Transverse colon (tissue), 4 donors: ENCODE data around the gene LEF1.

ENCODE experiments used
- EP300 ChIP-seq: sonication (generic); formaldehyde crosslinking; IDR thresholded peaks from one replicate; pipeline ENCODE4 v1.6.1; 2017; ENCODE audit warnings: antibody characterized with exemption, low read depth
- POLR2A ChIP-seq: fragments of 450-650 bp; IDR thresholded peaks from one replicate; pipeline ENCODE4 v1.6.1; 2016; ENCODE audit warnings: antibody characterized with exemption, mild to moderate bottlenecking, moderate library complexity
- POLR2AphosphoS5 ChIP-seq, 3 donors: sonication (generic); formaldehyde crosslinking; IDR thresholded peaks; one replicate each; pipeline ENCODE4 v1.6.1; 2016; ENCODE audit warnings: antibody characterized with exemption in 3 of 3
- TF ChIP-seq, protein P1 (sequence below), 5 experiments: fragments of 200-600 bp in 3 of 5; fragments of 450-650 bp in 2 of 5; sonication (generic) in 3 of 5; IDR thresholded peaks; 1 replicate in 2 of 5; 2 replicates in 3 of 5; pipeline ENCODE4 v1.5.1; 2016 to 2017; ENCODE audit warnings: antibody characterized with exemption in 5 of 5, inconsistent platforms in 3 of 5, mild to moderate bottlenecking in 2 of 5, moderate library complexity in 1 of 5

DNA sequence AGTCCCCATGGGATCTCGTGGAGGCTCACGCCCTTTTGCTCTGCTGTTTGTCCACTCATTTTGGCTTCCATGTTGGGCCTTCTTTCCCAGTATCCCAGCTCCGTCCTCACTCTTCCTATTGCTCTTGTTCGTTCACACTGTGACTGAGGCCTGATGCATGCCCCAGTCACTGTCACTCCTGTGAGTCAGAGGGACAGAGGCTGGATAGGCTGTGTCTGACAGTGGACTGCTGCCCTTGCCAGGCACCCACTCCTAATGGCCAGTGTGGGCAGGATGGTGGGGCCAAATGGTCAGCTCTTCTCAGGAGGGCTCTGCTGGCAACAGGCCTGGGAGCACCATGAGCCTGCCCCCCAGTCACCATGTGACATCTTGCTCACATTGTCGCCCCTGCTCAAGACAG, 139.0 kb downstream of the LEF1 start:
- TF ChIP-seq, protein P1, sequence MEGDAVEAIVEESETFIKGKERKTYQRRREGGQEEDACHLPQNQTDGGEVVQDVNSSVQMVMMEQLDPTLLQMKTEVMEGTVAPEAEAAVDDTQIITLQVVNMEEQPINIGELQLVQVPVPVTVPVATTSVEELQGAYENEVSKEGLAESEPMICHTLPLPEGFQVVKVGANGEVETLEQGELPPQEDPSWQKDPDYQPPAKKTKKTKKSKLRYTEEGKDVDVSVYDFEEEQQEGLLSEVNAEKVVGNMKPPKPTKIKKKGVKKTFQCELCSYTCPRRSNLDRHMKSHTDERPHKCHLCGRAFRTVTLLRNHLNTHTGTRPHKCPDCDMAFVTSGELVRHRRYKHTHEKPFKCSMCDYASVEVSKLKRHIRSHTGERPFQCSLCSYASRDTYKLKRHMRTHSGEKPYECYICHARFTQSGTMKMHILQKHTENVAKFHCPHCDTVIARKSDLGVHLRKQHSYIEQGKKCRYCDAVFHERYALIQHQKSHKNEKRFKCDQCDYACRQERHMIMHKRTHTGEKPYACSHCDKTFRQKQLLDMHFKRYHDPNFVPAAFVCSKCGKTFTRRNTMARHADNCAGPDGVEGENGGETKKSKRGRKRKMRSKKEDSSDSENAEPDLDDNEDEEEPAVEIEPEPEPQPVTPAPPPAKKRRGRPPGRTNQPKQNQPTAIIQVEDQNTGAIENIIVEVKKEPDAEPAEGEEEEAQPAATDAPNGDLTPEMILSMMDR (IDR thresholded peaks at IDR 0.05) = no peak
- TF ChIP-seq POLR2A = no peak
- no peak for TF ChIP-seq EP300
- no peak for TF ChIP-seq POLR2AphosphoS5 (IDR thresholded peaks at IDR 0.05)
